ENCODE data around the gene FUT7.

FUT7 gene

DNA sequence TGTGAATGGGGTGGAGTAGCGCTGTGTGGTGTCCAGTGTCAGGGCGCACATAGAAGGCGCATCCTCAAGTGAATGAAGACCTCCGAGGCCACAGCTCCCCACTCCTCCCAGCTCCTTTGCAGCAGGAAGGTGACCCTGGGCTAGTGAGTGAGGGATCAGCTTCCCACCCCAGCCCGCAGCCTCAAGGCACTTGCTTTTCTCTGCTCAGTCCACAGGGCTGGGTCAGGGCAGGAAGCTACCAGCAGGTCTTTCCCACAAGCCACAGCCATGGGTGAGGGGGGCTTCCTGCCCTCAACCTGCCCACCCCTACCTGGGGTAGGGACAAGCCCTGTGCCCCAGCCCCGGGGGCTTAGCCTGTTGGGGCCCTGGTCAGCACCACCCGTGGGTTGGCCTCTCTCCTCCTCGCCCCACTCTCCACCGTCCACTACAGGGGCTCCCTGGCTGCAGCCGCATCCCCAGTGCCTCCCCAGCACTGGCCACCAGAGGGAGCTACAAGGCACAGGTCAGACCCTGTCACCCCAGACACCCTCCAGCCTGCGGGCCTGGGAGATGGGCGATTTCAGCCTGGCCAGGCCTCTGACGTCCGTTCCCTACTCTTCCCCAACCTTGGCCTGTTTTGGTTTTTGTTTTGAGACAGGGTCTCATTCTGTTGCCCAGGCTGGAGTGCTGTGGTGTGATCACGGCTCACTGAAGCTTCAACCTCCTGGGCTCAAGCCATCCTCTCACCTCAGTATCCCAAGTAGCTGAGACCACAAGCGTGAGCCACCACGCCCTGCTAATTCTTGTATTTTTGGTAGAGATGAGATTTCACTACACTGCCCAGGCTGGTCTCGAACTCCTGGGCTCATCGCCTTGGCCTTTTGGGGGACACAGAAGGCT, 2.6 kb downstream of the FUT7 start:
- TF ChIP-seq, protein P1, sequence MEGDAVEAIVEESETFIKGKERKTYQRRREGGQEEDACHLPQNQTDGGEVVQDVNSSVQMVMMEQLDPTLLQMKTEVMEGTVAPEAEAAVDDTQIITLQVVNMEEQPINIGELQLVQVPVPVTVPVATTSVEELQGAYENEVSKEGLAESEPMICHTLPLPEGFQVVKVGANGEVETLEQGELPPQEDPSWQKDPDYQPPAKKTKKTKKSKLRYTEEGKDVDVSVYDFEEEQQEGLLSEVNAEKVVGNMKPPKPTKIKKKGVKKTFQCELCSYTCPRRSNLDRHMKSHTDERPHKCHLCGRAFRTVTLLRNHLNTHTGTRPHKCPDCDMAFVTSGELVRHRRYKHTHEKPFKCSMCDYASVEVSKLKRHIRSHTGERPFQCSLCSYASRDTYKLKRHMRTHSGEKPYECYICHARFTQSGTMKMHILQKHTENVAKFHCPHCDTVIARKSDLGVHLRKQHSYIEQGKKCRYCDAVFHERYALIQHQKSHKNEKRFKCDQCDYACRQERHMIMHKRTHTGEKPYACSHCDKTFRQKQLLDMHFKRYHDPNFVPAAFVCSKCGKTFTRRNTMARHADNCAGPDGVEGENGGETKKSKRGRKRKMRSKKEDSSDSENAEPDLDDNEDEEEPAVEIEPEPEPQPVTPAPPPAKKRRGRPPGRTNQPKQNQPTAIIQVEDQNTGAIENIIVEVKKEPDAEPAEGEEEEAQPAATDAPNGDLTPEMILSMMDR (conservative IDR thresholded peaks at IDR 0.05; ENCODE audit: low read depth, low read length), result peak; percentile 87
- peak; percentile 57 for DNase-seq (ENCODE audit: low read depth)
- H3K4me3 ChIP-seq (ENCODE audit: low read depth, low read length), result no peak overlapping the region

DNA sequence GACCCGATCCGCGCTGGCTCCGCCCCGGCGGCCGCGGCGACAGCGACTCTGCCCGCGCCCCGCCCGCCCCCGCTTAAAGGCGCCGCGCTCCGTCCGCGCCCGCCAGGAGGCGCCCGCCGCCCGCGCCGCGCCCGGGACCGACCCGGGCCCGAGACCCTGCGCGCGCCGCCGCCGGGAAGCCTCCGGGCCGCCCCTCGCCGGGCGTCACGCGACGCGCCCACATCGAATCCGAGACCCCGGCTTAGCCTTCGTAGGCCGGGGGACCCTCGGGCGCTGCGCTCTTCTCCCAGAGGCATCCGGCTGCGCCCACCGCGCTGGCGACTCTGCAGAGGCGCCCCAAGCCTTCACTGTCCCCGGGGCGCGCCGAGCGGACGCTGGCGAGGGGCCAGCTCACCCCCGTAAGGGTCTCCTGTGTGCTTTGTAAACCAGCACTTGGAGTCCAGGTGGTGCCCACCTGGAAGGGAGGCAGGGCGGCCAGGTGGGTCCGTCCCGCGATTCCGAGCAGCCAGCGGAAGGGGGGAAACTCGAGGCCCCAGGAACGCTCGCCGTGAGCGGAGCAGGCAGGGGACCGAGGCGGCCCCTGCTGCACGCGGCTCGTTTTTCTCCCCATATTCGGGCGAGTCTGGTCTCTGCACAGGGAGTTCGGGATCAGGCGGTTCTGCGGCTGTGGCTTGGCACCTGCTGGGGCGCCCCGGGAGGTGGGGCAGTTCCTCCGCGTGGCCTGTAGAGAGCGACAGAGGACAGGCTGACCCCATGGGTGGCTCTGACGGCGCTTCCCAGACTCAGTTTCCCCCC, 3.4 kb downstream of the FUT7 start:
- peak overlapping the region; percentile 54 for H3K4me3 ChIP-seq (ENCODE audit: low read depth, low read length)
- TF ChIP-seq, protein P1 (conservative IDR thresholded peaks at IDR 0.05; ENCODE audit: low read depth, low read length), result peak; percentile 44
- DNase-seq (ENCODE audit: low read depth), result peak; percentile 35

DNA sequence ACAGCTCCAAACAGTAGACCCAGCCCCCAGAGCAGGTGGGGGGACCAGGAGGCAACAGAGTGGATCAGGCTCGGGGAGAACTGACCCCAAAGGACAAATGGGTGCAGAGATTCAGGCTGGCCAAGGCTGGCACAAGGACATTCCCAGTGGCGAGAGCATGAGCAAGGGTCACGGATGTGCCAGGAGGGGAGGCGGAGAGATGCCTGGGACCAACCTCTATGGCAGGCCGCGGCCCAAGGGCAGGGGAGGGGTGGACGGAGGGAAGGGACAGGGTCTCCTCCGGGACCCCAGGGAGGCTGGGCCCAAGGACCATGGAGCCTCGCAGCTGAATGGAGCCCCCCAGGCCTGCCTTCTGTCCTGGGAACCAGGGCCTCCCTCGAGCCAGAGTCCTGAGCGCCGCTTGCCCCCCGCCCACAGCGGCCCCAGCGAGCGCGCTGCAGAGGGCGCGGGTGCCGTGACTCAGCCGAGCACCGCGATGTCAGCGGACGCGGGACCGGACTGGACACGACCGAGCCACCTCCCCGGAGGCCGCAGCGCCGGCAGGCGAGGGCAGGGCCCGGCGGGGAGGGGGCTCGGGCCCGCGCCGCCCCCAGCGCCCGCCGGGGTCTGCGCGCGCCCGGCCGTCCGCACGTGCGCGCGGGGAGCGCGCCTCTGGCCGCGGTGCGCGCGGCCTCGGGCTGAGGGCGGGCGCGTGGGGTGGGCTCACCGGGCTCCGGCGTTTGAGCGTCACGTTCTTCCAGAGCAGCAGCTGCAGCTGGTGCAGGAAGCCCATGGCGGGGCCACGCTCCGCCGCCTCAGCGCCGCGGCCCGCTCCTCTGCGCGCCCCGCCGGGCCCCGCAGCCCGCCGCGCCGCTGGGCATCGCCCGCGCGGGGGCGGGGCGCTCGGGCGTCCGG, 4.3 kb downstream of the FUT7 start, which contains the start of gene ABCA2:
TSS of gene ABCA2 (minus strand) at position 869 of the 894 bp plus-strand sequence. CDS start at position 772, 97 bp downstream.
- DNase-seq (ENCODE audit: low read depth), result no peak
- TF ChIP-seq, protein P1 (conservative IDR thresholded peaks at IDR 0.05; ENCODE audit: low read depth, low read length), result no peak
- H3K4me3 ChIP-seq (ENCODE audit: low read depth, low read length), result peak within 1 kb of the TSS; percentile 54

DNA sequence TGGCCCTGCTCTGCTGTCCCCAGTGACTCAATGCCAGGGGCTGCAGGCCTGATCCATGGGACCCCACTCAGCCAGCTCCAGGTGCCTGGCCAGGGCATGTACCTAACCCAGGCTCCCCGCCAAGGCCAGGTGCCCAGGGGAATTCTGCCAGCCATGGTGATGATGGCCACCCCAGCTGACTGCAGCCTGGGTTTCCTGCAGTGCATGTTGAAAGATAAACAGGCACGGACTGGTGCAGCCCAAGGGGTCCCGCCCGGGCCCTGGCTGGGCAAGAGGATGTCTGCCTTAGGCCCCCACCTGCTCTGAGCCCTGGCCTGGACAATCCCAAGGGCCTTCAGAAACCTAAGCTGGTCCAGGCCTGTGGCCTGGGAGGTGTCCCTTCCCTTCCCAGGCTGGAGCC, 5.1 kb downstream of the FUT7 start:
- H3K4me3 ChIP-seq (ENCODE audit: low read depth, low read length), result no peak overlapping the region
- TF ChIP-seq, protein P1 (conservative IDR thresholded peaks at IDR 0.05; ENCODE audit: low read depth, low read length), result no peak
- DNase-seq (ENCODE audit: low read depth), result no peak

DNA sequence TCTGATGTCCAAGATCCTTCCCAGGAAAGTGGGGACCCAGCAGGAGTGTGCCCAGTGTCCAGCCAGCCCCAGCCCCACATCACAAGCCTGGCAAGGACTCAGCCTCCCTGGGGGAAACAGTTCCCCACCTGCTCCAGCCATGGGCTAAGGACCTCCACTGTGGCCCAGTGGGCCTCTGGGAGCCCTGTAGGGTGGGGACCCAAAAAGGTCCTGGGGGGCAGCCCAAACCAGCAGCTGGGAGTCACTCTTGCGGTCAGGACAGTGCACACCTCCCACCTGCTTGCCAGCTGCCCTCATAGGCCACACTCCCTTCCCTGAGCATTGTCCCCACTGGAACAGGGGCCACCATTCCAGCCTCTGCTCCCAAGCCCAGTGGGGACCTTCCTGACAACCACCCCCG, 5.5 kb downstream of the FUT7 start:
- DNase-seq (ENCODE audit: low read depth), result no peak
- TF ChIP-seq, protein P1 (conservative IDR thresholded peaks at IDR 0.05; ENCODE audit: low read depth, low read length), result no peak
- no peak overlapping the region for H3K4me3 ChIP-seq (ENCODE audit: low read depth, low read length)

DNA sequence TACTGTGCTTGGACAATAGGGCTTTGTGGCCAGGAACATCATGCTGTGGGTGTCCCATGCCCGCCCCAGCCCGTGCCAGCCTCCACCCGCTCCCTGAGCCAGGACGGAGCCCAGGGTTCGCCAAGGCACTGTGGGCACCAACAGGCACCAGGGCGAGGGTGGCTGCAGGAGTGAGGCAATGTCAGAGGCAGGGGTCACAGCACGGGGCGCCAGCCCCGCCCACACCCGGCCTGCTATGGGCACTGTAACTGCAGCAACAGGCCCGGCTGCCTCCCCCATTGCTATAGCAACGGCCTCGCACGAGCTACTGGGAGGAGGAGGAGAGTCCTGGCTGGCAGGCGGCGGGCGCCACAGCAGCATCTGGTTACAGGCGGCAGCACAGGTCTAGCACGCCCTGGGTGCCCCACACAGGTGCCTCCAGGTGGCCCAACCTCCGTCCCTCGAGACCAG, 6.3 kb downstream of the FUT7 start:
- no peak for DNase-seq (ENCODE audit: low read depth)
- no peak overlapping the region for H3K4me3 ChIP-seq (ENCODE audit: low read depth, low read length)
- TF ChIP-seq, protein P1 (conservative IDR thresholded peaks at IDR 0.05; ENCODE audit: low read depth, low read length), result no peak

Measured in choroid plexus epithelial cell (primary cell).